ENCODE results near the gene VWF.

DNA sequence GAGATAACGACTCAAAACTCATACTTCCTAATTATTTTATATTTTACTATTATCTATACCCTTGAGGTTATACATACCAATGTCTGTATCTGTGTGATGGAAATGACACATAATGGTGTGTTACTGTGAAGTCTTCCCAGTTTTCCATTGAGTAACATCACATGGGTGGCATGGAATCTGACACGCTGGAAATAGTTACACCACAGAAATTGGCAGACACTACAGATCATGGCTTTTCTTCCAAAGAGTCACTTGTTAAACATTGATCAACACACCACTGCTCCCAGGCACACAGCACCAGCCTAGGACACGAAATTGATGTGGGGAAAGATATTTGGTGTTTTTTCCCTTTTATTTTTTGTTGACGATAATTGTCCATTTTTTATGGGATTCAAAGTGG is 33.0 kb upstream of the VWF start:
- TF ChIP-seq, protein P1, sequence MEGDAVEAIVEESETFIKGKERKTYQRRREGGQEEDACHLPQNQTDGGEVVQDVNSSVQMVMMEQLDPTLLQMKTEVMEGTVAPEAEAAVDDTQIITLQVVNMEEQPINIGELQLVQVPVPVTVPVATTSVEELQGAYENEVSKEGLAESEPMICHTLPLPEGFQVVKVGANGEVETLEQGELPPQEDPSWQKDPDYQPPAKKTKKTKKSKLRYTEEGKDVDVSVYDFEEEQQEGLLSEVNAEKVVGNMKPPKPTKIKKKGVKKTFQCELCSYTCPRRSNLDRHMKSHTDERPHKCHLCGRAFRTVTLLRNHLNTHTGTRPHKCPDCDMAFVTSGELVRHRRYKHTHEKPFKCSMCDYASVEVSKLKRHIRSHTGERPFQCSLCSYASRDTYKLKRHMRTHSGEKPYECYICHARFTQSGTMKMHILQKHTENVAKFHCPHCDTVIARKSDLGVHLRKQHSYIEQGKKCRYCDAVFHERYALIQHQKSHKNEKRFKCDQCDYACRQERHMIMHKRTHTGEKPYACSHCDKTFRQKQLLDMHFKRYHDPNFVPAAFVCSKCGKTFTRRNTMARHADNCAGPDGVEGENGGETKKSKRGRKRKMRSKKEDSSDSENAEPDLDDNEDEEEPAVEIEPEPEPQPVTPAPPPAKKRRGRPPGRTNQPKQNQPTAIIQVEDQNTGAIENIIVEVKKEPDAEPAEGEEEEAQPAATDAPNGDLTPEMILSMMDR (IDR thresholded peaks at IDR 0.05) = no peak
- no peak for TF ChIP-seq POLR2A (IDR thresholded peaks at IDR 0.05; ENCODE audit: low read depth)
